HG02885 (cell line): ENCODE measurements around the gene RMRP.

Source experiments
- ATAC-seq: cut with Tn5 transposase; IDR thresholded peaks from one replicate; pipeline ENCODE4 v1.9.1; 2021; ENCODE audit warnings: mild to moderate bottlenecking; ENCODE audit not compliant: unreplicated experiment, poor library complexity

The RMRP gene

GRCh38 chr9:35657546-35658136, at the start of gene RMRP:
RMRP (minus strand) TSS chr9:35658019.
- peak; percentile 88 for ATAC-seq

GRCh38 chr9:35706951-35707350, 49.1 kb upstream of the RMRP start:
- ATAC-seq, result no peak

GRCh38 chr9:35705836-35706430, 48.1 kb upstream of the RMRP start:
- ATAC-seq, result no peak

- ATAC-seq, result no peak
Measured at GRCh38 chr9:35705372-35705771, 47.6 kb upstream of the RMRP start.

- no peak for ATAC-seq
Measured at GRCh38 chr9:35703906-35704672, 46.3 kb upstream of the RMRP start.

GRCh38 chr9:35702696-35703095, 44.9 kb upstream of the RMRP start:
- ATAC-seq, result no peak

- ATAC-seq, result no peak
Measured at GRCh38 chr9:35700942-35701341, 43.1 kb upstream of the RMRP start.

- ATAC-seq, result no peak
Measured at GRCh38 chr9:35700031-35700430, 42.2 kb upstream of the RMRP start.

- no peak for ATAC-seq
Measured at GRCh38 chr9:35698231-35698630, 40.4 kb upstream of the RMRP start.

- no peak for ATAC-seq
Measured at GRCh38 chr9:35697486-35697885, 39.7 kb upstream of the RMRP start.

- peak; percentile 76 for ATAC-seq
Measured at GRCh38 chr9:35696520-35697215, 38.8 kb upstream of the RMRP start.

- no peak for ATAC-seq
Measured at GRCh38 chr9:35695943-35696401, 38.2 kb upstream of the RMRP start.

- ATAC-seq, result no peak
Measured at GRCh38 chr9:35691757-35692301, 34.0 kb upstream of the RMRP start.

- ATAC-seq, result no peak
Measured at GRCh38 chr9:35691334-35691650, 33.5 kb upstream of the RMRP start.

GRCh38 chr9:35690614-35691333, 33.0 kb upstream of the RMRP start:
- ATAC-seq, result no peak

GRCh38 chr9:35690294-35690613, 32.4 kb upstream of the RMRP start:
- ATAC-seq, result no peak

GRCh38 chr9:35689542-35690293, 31.9 kb upstream of the RMRP start, which contains the start of gene TPM2:
TPM2 (minus strand) TSS chr9:35689925; CDS start chr9:35689817, 108 bp downstream.
- no peak for ATAC-seq

GRCh38 chr9:35688558-35689541, 31.0 kb upstream of the RMRP start:
- ATAC-seq, result no peak
